Fibroblast of lung (primary cell): ENCODE results near the gene GRK7. TPM values are rescaled to one million over a fixed set of nuclear protein-coding genes. Genes with fewer than 3 reads are reported as not detected.

Source experiments
- DNase-seq, 2 donors: peaks; one replicate each; pipeline versions ENCODE4 v3.0.0 to v3.0.0-alpha.2; 2010; ENCODE audit warnings: low read depth in 2 of 2
- H2AFZ ChIP-seq: 2 replicates; pipeline ENCODE4 v1.5.1; 2012; ENCODE audit warnings: low read length, control low read depth, inconsistent platforms
- H3K27ac ChIP-seq: 2 replicates; pipeline ENCODE4 v1.5.1; 2011; ENCODE audit warnings: low read length, control low read depth; ENCODE audit not compliant: insufficient read depth
- H3K27me3 ChIP-seq: 2 replicates; pipeline ENCODE4 v1.5.1; 2011; ENCODE audit warnings: mild to moderate bottlenecking, low read length; ENCODE audit not compliant: control insufficient read depth, insufficient read depth
- H3K36me3 ChIP-seq: 2 replicates; pipeline ENCODE4 v1.5.1; 2011; ENCODE audit warnings: low read length; ENCODE audit not compliant: control insufficient read depth, insufficient read depth
- H3K4me1 ChIP-seq: 2 replicates; pipeline ENCODE4 v1.5.1; 2011; ENCODE audit warnings: low read length; ENCODE audit not compliant: control insufficient read depth, insufficient read depth; ENCODE audit errors: extremely low read depth
- H3K4me2 ChIP-seq: 2 replicates; pipeline ENCODE4 v1.5.1; 2011; ENCODE audit warnings: low read length, control low read depth; ENCODE audit not compliant: insufficient read depth; ENCODE audit errors: extremely low read depth
- H3K4me3 ChIP-seq, 4 experiments: fragments of 200-600 bp in 1 of 4; sonication (generic) in 1 of 4; replicated peaks in 1 of 4; 2 replicates each; pipeline ENCODE4 v1.5.1; 2011 to 2016; ENCODE audit warnings: low read length in 4 of 4, low read depth in 3 of 4, mild to moderate bottlenecking in 3 of 4, control low read depth in 2 of 4, inconsistent platforms in 1 of 4, mixed read lengths in 1 of 4; ENCODE audit not compliant: insufficient read depth in 1 of 4; ENCODE audit errors: control extremely low read depth in 1 of 4
- H3K79me2 ChIP-seq: 2 replicates; pipeline ENCODE4 v1.5.1; 2012; ENCODE audit warnings: mild to moderate bottlenecking, low read length, inconsistent platforms; ENCODE audit not compliant: control insufficient read depth, insufficient read depth
- H3K9ac ChIP-seq: 2 replicates; pipeline ENCODE4 v1.5.1; 2011; ENCODE audit warnings: mild to moderate bottlenecking, low read length, control low read depth; ENCODE audit not compliant: insufficient read depth
- H3K9me3 ChIP-seq: 2 replicates; pipeline ENCODE4 v1.5.1; 2012; ENCODE audit warnings: low read depth, low read length; ENCODE audit not compliant: control insufficient read depth, insufficient read depth
- H4K20me1 ChIP-seq: 2 replicates; pipeline ENCODE4 v1.5.1; 2011; ENCODE audit warnings: low read length; ENCODE audit not compliant: control insufficient read depth, insufficient read depth; ENCODE audit errors: extremely low read depth
- EZH2 ChIP-seq: IDR thresholded peaks from 2 replicates; pipeline ENCODE4 v1.5.1; 2012; ENCODE audit warnings: low read length, control low read depth, mild to moderate bottlenecking; ENCODE audit errors: missing control alignments
- polyA plus RNA-seq, 2 donors: library from polyadenylated mRNA; depleted of rRNA in 1 of 2; stranded (reverse) in 1 of 2; unstranded in 1 of 2; fragments of >200 nt; gene quantifications; 2 replicates each; pipeline ENCODE4 v1.2.1, GENCODE V29; 2011 to 2012; ENCODE audit warnings: missing spikeins in 1 of 2
- total RNA-seq: library from RNA; depleted of rRNA; stranded (reverse); fragments of >200 nt; gene quantifications from 2 replicates; pipeline ENCODE4 v1.2.1, GENCODE V29; 2014
- TF ChIP-seq, protein P1 (sequence below), 2 donors: IDR thresholded peaks in 1 of 2; conservative IDR thresholded peaks in 1 of 2; 1 replicate in 1 of 2; 2 replicates in 1 of 2; pipeline ENCODE4 v1.5.1; 2011 to 2012; ENCODE audit warnings: low read length in 2 of 2, control low read depth in 1 of 2, inconsistent platforms in 1 of 2, low read depth in 1 of 2, mild to moderate bottlenecking in 1 of 2

GRK7 gene
- total and polyA plus RNA-seq, 2 donors (not counting 1 experiment from before 2014, with no cell fraction given), result under 0.01 TPM; not detected in 1

DNA sequence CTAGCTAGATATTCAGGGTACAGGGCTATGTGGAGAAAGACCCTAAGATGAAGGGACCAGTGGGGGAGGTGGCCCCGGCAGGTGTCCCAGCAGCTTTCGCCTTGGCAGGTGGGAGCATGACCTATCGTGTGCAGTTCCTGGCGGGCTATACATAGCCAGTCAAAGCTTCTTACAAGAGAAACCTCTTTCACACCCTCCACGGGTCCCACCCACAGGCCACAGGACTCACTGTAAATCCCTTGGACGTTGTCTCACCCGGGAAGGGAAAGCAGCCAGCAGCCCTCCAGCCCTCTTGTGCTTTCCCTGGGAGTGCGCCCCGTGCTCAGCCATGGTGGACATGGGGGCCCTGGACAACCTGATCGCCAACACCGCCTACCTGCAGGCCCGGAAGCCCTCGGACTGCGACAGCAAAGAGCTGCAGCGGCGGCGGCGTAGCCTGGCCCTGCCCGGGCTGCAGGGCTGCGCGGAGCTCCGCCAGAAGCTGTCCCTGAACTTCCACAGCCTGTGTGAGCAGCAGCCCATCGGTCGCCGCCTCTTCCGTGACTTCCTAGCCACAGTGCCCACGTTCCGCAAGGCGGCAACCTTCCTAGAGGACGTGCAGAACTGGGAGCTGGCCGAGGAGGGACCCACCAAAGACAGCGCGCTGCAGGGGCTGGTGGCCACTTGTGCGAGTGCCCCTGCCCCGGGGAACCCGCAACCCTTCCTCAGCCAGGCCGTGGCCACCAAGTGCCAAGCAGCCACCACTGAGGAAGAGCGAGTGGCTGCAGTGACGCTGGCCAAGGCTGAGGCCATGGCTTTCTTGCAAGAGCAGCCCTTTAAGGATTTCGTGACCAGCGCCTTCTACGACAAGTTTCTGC, 15.0 kb downstream of the GRK7 start:
- TF ChIP-seq, protein P1, sequence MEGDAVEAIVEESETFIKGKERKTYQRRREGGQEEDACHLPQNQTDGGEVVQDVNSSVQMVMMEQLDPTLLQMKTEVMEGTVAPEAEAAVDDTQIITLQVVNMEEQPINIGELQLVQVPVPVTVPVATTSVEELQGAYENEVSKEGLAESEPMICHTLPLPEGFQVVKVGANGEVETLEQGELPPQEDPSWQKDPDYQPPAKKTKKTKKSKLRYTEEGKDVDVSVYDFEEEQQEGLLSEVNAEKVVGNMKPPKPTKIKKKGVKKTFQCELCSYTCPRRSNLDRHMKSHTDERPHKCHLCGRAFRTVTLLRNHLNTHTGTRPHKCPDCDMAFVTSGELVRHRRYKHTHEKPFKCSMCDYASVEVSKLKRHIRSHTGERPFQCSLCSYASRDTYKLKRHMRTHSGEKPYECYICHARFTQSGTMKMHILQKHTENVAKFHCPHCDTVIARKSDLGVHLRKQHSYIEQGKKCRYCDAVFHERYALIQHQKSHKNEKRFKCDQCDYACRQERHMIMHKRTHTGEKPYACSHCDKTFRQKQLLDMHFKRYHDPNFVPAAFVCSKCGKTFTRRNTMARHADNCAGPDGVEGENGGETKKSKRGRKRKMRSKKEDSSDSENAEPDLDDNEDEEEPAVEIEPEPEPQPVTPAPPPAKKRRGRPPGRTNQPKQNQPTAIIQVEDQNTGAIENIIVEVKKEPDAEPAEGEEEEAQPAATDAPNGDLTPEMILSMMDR (conservative IDR thresholded peaks at IDR 0.05 in 1 of 2, IDR thresholded peaks at IDR 0.05 in 1 of 2; ENCODE audit: low read depth in 1 of 2, low read length in 2 of 2), result no peak
- TF ChIP-seq EZH2, result no peak
- no peak overlapping the region for H2AFZ ChIP-seq
- no peak overlapping the region for H3K4me2 ChIP-seq
- H3K27ac ChIP-seq, result no peak overlapping the region
- no peak overlapping the region for H3K9ac ChIP-seq
- H3K79me2 ChIP-seq, result no peaks in the 10 kb centered on the region
- no peak for DNase-seq
- H3K9me3 ChIP-seq, result no peaks in the 10 kb centered on the region
- no peaks in the 10 kb centered on the region for H4K20me1 ChIP-seq
- H3K36me3 ChIP-seq, result no peaks in the 10 kb centered on the region
- no peaks in the 10 kb centered on the region for H3K4me1 ChIP-seq
- H3K27me3 ChIP-seq, result no peaks in the 10 kb centered on the region
- H3K4me3 ChIP-seq, result no peak overlapping the region

DNA sequence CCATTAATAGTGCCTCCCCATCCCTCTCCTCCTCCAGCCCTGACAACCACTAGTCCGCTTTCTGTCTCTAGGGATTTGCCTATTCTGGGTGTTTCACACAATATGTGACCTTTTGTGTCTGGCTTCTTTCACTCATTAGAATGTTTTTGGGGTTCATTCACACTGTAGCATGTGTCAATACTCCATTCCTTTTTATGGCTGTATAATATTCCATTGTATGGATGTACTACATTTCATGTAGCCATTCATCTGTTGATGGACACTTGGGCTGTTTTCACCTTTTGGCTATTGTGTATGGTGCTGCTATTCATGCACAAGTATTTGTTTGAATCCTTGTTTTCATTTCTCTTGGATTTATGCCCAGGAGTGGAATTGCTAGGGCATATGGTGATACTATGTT, 16.5 kb downstream of the GRK7 start:
- no peak overlapping the region for H3K9ac ChIP-seq
- H3K27me3 ChIP-seq, result no peaks in the 10 kb centered on the region
- H3K9me3 ChIP-seq, result no peaks in the 10 kb centered on the region
- no peaks in the 10 kb centered on the region for H3K4me1 ChIP-seq
- H3K4me2 ChIP-seq, result no peak overlapping the region
- TF ChIP-seq EZH2, result no peak
- TF ChIP-seq, protein P1 (conservative IDR thresholded peaks at IDR 0.05 in 1 of 2, IDR thresholded peaks at IDR 0.05 in 1 of 2; ENCODE audit: low read depth in 1 of 2, low read length in 2 of 2), result no peak
- H2AFZ ChIP-seq, result no peak overlapping the region
- no peaks in the 10 kb centered on the region for H3K79me2 ChIP-seq
- H3K27ac ChIP-seq, result no peak overlapping the region
- no peaks in the 10 kb centered on the region for H3K36me3 ChIP-seq
- DNase-seq, result no peak
- no peaks in the 10 kb centered on the region for H4K20me1 ChIP-seq
- no peak overlapping the region for H3K4me3 ChIP-seq

DNA sequence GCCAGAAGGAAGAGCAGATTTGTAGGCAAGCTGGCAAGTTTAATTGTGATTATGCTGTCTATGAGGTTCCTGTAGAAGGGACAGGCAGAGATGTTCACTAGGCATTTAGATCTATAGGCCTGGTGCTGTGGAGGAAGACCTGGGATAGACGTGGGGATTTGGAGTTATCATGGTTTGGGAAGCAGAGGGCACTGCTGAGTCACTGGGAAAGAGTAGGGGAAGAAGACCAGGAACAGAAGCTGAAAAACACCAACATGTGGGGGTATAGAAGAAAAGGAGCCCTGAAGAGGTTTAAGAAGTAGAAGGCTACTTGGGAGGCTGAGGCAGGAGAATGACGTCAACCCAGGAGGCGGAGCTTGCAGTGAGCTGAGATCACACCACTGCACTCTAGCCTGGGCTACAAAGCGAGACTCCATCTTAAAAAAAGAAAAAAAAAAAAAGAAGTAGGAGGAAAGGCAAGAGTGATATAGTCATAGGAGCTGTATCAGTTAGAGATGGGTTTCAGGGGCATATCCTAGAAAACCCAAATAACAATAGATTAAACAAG, 19.3 kb downstream of the GRK7 start:
- DNase-seq, result peak in 1 of 2 donors; percentile 16
- no peaks in the 10 kb centered on the region for H3K27me3 ChIP-seq
- H2AFZ ChIP-seq, result no peak overlapping the region
- no peak overlapping the region for H3K4me2 ChIP-seq
- H4K20me1 ChIP-seq, result no peaks in the 10 kb centered on the region
- no peaks in the 10 kb centered on the region for H3K79me2 ChIP-seq
- H3K4me1 ChIP-seq, result no peaks in the 10 kb centered on the region
- no peak overlapping the region for H3K9ac ChIP-seq
- no peak overlapping the region for H3K27ac ChIP-seq
- H3K4me3 ChIP-seq, result no peak overlapping the region
- H3K9me3 ChIP-seq, result no peaks in the 10 kb centered on the region
- TF ChIP-seq EZH2, result no peak
- TF ChIP-seq, protein P1 (conservative IDR thresholded peaks at IDR 0.05 in 1 of 2, IDR thresholded peaks at IDR 0.05 in 1 of 2; ENCODE audit: low read depth in 1 of 2, low read length in 2 of 2), result peak; percentile 8 to 18
- H3K36me3 ChIP-seq, result no peaks in the 10 kb centered on the region
